Activated CD4-positive, alpha-beta T cell treated with anti-CD3 and anti-CD28 coated beads for 48 hours (primary cell): ENCODE results near the gene COL5A1.
"Not testable (repeated sequence)": the region's sequence is repeated elsewhere in the genome, so short reads cannot be mapped to it uniquely, and the experiment has no call there.

Experiments used
- DNase-seq: peaks from one replicate; pipeline ENCODE4 v3.0.0-alpha.2; 2020

Gene COL5A1

DNA sequence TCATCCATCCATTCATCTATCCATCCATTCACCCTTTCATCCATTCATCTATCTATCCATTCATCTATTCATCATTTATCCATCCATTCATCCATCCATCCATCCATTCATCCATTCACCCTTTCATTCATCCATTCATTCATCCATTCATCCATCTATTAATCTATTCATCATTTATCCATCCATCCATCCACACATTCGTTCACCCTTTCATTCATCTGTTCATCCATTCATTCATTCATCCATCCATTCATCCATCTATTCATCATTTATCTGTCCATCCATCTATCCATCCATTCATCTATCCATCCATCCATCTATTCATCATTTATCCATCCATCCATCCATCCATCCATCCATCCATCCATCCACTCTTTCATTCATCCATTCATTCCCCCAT is 205.1 kb downstream of the COL5A1 start:
- DNase-seq: no peak

DNA sequence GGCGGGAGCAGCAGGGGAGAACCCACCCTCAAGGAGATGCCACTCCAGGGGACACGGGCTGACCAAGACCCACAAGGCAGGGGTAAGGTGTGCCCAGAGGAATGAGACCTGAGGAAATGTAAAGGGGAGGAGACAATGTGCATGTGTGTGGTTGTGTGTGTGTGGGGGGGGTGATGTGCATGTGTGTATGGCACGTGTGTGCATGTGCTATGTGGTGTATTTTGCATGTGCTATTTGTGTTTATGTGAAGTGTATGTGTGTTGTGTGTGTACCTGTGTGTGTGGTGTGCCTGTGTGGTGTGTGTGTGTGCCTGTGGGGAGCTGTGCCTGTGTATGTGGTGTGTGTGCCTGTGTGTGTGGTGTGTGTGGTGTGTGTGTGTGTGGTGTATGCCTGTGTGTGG is 205.5 kb downstream of the COL5A1 start:
- no peak for DNase-seq

DNA sequence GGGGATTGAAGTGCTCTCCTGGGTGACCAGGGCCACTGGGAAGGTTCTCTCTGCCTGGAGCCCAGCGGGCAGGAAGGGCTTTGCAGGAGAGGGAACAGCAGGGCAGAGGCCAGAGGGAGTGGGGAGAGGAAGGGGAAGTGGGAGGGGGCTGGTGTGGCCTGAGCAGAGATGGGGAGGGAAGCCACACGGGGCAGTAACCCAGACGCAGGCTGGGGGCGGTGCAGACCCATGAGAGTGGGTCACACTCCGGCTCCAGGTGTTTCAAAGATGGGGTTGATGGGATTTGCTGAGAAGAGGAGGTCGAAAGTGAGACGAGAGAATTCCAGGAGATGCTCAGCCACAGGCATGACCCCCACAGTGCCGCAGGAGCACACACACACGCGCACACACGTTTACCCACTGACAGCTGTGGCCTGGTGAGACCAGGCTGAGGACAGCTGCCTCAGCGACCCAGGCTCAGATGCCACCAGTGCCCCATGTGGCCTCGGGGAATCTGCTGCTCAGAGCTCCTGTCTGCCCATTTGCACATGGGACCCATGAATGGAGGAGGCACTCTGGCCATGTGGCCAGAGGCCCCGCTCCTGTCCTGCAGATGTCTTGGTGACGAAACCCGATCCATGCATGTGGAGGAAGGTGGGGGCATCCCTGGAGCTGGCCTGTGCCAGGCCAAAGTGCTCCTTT is 206.3 kb downstream of the COL5A1 start:
- DNase-seq: no peak

DNA sequence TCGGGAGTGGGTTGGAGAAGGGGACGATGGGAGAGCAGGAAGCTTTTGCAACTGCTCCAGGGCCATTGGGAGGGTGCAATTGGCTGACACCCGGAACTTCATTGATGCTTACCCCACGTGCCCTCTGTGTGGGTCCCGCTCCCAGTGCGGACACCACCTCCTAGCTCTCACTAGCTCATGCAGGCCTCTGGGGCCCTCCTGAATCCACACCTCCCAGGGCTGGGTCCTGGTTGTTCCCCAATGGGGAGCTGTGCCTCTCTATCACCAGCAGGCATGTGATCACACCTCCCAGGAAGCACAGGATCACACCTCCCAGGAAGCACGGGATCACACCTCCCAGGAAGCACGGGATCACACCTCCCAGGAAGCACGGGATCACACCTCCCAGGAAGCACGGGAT is 206.9 kb downstream of the COL5A1 start:
- DNase-seq: no peak

DNA sequence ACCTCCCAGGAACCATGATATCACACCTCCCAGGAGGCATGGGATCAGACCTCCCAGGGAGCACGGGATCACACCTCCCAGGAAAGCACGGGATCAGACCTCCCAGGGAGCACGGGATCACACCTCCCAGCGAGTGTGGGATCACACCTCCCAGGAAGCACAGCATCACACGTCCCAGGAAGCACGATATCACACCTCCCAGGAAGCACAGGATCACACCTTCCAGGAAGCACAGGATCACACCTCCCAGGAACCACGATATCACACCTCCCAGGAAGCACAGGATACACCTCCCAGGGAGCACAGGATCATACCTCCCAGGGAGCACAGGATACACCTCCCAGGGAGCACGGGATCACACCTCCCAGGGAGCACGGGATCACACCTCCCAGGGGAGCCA is 209.0 kb downstream of the COL5A1 start:
- DNase-seq: no peak

DNA sequence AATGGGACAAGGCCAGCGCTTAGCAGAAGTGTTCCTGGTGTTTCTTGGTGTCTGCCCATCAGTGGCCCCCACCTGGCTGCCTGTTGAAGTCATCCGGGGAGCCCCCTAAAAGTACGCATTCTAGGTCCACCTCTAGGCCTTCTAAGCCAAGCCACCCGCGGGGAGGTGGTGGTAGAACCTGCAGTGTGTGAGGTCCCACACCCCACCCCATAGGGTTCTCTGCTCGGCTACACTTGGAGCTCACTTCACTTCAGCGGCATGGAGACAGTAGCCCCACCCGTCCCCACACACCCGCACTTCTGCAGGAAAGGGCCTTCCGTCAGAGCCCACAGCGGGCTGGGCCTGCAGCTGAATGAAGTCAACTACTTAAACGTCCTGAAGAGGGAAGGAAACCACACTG is 209.4 kb downstream of the COL5A1 start:
- no peak for DNase-seq

DNA sequence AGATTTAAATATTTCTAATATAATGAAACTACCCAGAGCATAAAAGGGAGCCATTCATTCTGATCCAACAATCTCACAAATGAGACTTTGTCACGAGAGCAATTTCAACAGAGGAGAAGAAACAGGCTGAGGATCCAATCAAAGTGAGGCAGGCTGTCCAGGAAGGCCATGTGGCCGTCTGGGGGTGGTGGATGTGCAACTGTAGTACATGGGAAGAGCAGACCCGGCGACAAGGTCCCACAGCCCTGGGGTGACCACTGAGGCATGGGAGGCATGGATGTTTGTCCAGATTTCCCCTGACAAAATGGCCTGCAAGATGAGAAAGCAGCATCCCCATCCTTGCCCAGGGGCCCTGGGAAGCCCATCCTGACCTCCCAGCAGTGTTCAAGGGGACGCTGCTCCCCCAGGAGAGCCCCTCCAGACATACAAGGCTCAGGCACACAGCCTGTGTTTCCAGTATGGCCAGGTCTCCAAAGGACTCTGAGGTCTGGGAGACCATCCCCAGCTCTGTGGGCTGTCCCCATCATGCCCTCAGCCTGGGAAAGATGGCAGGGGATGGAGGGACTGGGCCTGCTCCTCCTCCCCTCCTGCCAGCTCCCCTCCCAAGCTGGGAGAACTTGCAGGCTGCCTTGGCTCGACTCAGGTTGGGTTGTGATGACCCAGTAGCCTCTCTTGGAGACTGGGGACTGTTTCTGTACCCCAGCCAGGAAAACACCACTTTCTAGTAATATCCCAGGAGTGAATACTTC is 211.5 kb downstream of the COL5A1 start:
- no peak for DNase-seq

DNA sequence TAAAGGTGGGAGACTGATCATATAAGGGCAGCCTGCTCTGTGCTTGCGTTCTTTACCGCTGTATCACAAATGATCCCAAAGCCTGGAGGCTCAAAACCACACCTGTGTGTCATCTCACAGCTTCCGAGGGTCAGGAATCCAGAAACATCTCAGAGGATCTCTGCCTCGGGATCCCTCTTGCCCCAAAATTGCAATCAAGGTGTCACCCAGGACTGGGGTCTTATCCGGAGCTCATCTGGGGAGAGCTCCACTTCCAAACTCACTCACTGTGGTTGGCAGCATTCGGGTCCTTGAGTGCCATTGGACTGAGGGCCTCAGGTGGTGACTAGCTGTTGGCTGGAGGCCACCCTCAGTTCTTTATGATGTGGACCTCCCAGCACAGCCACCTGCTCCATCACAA is 212.3 kb downstream of the COL5A1 start:
- no peak for DNase-seq

DNA sequence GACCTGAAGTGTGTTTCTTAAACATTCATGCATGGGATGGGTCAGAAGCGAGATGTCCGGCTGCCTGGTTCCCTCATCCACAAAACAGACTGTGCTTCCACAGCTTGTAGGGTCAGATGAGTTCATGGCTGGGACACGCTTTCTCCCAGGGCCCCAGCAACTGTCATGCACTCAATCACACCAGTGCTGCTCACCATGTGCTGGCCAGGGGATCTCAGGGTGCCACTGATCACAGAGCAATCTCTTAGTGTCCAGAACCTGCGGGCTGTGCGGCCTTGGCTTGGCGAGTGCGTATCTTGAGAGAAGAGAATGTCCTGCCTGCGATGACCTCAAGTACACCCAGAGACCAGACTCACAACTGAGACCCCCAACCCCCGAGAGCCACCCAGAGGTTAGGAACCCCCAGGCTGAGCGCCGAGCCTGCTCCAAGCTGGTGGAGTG is 213.0 kb downstream of the COL5A1 start:
- DNase-seq: no peak

DNA sequence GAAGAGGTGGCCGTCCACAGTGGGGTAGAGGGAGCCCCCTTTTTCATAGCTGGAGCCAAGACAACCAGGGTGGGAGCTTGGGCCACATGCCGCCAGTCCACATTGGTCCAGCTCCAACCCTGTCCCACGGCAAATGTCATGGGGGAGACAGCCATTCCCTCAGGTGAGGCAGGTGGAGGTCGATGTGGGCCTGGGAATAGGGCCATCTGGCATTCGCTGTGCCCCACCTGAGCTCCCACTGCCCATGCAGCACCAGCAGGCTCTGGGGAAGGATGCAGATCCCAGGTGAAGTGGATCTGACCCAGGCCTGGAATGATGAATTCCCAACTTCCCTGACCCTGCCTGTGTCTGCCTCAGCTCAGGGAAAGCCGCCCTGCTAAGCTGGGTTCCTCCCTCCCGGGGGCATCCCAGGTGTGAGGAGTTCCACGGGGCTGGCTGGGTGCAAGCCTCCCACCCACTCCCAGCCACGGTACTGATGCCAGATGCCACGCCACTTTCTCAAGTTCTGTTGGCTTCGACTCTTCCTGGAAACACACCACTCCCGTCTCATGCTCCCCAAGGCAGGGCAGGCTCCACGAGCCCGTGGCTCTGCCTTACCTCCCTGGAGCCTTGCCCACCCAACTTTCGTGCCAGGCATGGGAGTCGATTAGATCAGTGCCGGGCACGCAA is 213.8 kb downstream of the COL5A1 start:
- no peak for DNase-seq

DNA sequence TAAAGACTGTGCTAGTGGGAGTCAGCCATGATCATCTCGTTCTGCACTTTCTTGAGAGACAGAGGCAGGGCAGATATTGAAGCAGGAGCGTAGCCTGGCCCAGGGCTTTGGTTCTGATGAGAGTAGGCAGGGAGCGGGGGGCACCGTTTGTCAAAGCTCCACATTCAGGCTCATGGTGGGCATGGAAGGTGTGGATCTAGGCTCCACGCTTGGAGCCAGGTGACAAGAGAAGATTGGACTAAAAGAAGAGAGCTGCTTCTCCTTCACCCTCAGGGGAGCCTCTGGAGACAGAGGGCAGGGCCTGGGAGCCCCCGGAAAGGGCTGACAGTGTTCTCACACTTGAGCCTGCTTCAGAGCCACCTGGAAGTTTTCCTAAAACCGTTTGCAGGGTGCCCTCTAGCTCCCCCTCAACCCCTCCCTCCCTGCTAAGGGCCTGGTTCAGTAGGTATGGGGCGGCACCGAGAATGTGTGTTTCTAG is 214.3 kb downstream of the COL5A1 start:
- no peak for DNase-seq

DNA sequence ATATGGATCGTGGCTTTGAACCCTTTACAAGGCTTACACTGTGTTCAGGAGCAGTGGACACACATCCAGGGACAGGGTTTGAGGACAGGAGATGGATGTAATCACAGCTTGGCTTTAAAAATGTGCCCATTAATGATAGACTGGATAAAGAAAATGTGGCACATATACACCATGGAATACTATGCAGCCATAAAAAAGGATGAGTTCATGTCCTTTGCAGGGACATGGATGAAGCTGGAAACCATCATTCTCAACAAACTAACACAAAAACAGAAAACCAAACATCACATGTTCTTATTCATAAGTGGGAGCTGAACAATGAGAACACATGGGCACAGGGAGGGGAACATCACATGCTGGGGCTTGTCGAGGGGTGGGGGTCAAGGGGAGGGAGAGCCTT is 215.8 kb downstream of the COL5A1 start:
- not testable (repeated sequence) for DNase-seq

DNA sequence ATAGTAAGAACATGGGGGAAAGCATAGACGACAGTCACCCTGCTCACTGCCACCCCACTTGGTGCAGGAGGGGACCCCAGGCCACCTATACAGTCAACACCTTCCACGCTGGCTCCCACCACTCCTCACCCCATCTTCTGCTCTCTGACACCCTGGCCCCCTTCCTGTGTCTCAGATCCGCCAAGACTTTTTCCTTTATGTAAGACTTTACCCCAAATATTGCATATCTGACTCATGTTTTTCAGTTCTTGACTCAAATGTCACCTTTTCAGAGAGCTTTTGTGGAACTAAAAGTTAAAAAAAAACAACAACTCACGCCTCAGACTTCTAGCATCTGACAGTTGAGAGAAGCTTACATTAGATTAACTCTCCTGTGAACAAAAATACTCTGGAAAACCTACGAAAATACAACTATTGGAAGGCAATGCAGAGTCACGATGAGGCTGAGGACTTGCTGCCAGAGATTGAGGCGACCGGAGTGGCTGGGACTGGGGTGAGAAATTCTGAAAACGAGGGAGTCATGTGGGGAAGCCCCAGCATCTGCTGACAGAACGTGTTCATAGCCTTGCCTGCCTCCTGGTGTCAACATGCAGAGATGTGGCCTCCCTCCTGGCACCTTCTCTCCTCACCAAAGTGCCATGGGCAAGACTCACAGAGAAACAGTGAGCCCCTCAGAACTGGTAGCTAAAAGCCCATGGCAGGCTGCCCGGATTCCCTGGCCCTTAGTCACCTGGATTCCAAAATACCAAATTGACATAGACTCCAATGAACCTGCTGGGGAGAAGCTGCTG is 216.6 kb downstream of the COL5A1 start:
- peak; percentile 74 for DNase-seq

DNA sequence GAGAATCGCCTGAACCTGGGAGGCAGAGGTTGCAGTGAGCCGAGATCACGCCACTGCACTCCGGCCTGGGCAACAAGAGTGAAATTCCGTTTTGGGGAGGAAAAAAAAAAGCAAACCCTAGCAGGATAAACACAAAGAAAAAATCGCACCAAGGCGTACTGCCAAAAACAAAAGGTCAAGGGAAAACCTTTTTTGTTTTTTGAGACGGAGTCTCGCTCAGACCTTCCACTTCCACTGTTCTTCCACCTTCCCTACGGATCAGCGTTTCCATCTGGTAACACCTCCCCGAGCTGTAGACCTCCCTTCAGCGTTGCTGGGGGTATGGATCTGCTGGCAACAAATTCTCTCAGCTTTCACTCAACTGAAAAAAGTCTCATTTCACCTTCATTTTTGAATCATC is 218.9 kb downstream of the COL5A1 start:
- DNase-seq: no peak

DNA sequence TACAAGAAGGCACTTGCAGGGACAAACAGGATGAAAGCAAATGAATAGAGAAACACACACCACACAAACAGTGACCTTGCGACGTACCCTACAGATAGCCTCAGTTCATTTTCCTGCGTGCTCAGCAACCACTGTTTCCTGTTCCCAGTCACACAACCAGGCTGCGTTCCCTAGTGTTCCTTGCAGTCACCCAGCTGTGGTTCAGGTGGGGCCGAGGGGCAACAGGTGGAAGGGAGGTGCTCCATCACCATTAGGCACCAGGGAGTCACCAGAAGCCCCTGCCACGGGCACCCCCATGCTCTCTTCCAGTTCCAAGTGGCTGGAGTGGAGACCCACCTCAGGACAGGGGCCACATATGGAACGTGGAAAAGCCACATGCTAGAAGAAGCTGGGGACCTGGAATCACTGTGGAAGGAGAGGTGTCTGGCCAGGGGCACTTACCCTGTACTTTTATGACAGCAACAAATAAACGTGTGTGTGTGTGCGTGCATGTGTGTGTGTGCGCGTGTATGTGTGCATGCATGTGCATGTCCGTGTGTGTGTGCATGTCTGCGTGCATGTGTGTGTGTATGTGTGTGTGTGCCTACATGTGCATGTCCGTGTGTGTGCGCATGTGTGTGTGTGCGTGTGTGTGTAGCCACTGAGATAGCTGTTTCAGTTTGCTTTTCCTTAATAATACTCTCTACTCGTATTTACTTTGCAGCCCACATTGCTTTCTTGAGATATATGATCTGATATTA is 220.2 kb downstream of the COL5A1 start:
- no peak for DNase-seq

DNA sequence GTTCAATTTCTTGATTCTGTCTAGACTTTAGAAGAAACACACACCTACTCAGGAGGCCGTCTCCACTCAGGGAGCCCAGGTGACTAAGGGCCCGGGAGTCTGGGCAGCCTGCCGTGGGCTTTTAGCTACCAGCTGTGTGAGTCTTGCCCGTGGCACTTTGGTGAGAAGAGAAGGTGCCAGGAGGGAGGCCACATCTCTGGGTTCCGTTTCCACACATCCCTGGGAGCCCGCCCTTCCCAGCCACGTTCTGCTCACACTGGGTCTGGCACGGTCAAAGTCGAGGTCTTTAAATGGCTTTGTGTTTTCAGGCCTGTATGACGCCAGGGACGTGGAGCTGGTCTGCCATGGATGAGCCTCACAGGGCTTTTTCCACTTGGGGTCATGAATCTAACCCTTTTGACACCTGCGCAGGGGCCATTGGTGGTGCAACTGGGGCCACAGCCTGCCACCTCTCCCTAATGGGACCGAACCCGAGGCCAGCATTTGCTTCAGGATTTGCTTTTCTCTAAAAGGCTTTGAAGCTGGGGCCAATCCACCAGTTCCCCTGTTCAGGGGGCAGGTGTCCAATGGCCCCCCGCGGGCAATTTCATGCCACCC is 221.8 kb downstream of the COL5A1 start:
- no peak for DNase-seq

DNA sequence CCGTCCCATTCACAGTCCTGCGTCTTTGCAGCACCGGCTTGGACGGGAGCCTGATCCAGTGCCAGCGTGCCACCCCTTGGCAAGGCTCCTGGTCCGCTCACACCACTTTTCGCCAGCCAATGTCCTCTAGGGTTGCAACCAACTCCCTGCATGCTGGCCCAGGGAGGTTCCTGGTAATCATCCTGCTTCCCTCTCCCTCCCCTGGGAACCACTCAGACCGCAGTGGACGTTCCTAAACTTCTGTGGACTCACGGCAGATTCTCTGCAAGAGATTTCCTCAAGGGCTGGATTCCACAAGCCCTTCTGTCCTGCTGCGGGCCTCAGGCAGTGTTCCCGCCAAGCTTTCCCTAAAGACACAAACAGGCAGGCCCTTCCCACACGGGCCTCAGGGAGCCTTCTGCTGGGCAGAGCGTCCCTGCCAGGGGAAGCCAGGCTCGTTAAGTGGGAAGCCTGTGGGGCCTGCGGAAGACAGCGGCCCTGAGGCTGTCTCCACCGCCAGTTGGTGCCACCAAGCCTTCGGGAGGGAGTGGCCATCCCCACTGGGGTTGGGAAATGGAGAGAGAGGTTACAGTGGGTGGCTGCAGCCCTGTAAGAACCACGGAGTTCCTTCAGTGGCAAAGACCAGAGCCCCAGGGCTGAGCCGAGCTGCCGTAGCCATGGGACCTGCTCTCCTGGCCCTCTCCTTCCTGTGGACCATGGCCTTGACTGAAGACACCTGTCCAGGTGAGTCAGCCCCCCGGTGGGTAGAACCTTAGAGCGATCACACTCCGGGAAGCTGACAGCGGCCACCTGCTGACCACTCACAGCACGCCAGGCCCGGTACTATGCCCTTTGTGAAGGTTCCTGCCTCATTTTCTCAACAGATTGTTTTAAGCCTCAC is 222.6 kb downstream of the COL5A1 start:
- DNase-seq: no peak

DNA sequence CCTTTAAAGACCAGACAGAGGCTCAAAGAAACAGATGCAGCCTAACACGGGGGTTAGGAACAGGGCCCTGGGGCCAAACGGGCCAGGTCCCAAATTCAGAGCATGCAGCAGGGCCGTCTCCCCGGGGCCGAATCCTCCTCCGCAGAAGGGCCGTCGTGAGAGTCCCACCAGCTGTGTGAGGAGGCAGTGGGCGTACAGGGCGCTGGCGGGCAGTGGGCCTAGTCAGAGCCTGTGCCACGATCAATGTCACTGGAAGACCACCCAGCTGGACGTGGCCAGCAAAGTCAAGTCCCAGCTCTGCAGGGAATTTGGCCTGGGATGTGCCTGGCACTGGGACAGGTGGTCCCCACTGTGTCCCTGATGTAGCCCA is 223.2 kb downstream of the COL5A1 start:
- DNase-seq: no peak

DNA sequence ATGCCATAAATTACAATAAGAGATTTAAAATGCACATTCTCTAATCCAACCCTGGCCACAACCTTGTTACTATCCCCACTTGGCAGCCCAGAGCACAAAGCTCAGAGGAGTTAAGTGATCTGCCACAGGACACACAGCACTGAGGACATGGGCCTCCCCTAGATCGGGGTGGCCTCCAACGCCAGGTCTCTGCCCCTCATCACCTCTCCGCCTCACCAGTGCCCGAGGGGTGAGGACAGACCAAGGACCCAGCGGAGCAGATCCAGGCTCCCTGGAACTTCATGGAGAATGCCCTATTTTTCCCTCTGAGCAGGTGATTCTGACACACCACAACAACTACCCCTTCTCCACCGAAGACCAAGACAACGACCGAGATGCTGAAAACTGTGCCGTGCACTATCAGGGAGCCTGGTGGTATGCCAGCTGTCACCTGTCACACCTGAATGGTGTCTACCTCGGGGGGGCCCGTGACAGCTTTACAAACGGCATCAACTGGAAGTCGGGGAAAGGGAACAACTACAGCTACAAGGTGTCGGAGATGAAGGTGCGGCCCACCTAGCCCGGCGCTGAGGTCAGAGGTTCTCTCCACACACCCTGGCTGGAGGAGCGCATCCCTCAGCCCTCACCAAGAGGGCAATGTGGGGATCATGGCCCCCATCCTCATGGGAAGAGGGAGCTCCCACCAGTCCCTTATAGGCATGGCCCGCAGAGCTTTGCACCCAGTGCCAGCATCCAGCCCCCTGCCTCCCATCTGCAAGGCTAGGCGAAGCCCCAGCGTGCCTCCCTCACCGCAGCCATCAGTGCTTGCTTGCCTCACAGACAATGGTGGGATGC is 226.5 kb downstream of the COL5A1 start:
- DNase-seq: no peak
